ENCODE measurements around the gene EAF2. TPM values are rescaled to one million over a fixed set of nuclear protein-coding genes. Genes with fewer than 3 reads are reported as not detected.
A peak's percentile ranks its signal among the peaks of the same experiment; 100 is the strongest.

The EAF2 gene
- total and polyA plus RNA-seq, 3 donors from 2014 or later: 4.8 to 14.5 (median 6.9) TPM

GRCh38 chr3:121835465-121835801 lies 424 bp downstream of the EAF2 start:
- no peak for DNase-seq
- 0 to 1% methylated on average over 11 of the region's 11 CpGs for WGBS, 2 donors
- Histone ChIP-seq H3K4me1 (peaks cover 4% of the 10 kb centered on the region), H3K9me3 (no peaks in the 10 kb centered on the region), H3K36me3 (ENCODE audit: low read depth, missing control alignments) (no peaks in the 10 kb centered on the region), H3K4me3 (peak overlapping the region; percentile 60 to 66), H3K27me3 (no peaks in the 10 kb centered on the region), H3K27ac (peak overlapping the region; percentile 53 to 60)
- TF ChIP-seq POLR2A (IDR thresholded peaks at IDR 0.05): no peak
- intact Hi-C loops (cut with DNase I; ENCODE audit: low total_unique reads): no loop called here

GRCh38 chr3:121836064-121836463 lies 1.1 kb downstream of the EAF2 start:
- no peak for TF ChIP-seq POLR2A (IDR thresholded peaks at IDR 0.05)
- TF ChIP-seq, protein P1, sequence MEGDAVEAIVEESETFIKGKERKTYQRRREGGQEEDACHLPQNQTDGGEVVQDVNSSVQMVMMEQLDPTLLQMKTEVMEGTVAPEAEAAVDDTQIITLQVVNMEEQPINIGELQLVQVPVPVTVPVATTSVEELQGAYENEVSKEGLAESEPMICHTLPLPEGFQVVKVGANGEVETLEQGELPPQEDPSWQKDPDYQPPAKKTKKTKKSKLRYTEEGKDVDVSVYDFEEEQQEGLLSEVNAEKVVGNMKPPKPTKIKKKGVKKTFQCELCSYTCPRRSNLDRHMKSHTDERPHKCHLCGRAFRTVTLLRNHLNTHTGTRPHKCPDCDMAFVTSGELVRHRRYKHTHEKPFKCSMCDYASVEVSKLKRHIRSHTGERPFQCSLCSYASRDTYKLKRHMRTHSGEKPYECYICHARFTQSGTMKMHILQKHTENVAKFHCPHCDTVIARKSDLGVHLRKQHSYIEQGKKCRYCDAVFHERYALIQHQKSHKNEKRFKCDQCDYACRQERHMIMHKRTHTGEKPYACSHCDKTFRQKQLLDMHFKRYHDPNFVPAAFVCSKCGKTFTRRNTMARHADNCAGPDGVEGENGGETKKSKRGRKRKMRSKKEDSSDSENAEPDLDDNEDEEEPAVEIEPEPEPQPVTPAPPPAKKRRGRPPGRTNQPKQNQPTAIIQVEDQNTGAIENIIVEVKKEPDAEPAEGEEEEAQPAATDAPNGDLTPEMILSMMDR (IDR thresholded peaks at IDR 0.05): no peak
- WGBS, 2 donors: 57 to 58% methylated on average over 4 of the region's 4 CpGs
- Histone ChIP-seq H3K9me3 (no peaks in the 10 kb centered on the region), H3K27ac (no peak overlapping the region), H3K4me3 (no peak overlapping the region), H3K27me3 (no peaks in the 10 kb centered on the region), H3K4me1 (peaks cover 4% of the 10 kb centered on the region), H3K36me3 (ENCODE audit: low read depth, missing control alignments) (no peaks in the 10 kb centered on the region)
- no peak for DNase-seq
- intact Hi-C loops (cut with DNase I; ENCODE audit: low total_unique reads): no loop called here

DNA sequence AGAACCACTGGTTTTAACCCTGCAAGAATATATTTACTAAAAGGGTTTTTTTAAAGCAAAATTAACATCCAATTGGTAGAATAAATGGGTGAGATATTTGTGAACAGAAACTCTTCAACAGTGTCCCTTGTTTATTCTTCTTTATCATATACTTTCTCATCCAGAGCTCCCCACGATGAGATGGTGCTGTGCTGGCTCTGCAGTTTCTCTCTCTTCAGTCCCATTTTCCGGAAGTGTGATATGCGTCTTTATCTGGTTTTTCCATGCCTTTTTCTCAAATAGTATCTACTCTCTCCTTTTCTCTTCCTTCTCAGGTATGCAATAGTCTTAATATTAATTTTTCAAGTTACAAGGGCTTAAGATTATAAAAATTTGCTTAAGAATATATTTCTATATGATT lies 1.5 kb downstream of the EAF2 start:
- intact Hi-C loops (cut with DNase I; ENCODE audit: low total_unique reads): no loop called here
- Histone ChIP-seq H3K9me3 (no peaks in the 10 kb centered on the region), H3K36me3 (ENCODE audit: low read depth, missing control alignments) (no peaks in the 10 kb centered on the region), H3K27ac (no peak overlapping the region), H3K27me3 (no peaks in the 10 kb centered on the region), H3K4me1 (peaks cover 4% of the 10 kb centered on the region), H3K4me3 (no peak overlapping the region)
- TF ChIP-seq, protein P1 (IDR thresholded peaks at IDR 0.05): no peak
- DNase-seq: no peak
- 28 to 78% methylated on average over 3 of the region's 3 CpGs for WGBS, 2 donors

DNA sequence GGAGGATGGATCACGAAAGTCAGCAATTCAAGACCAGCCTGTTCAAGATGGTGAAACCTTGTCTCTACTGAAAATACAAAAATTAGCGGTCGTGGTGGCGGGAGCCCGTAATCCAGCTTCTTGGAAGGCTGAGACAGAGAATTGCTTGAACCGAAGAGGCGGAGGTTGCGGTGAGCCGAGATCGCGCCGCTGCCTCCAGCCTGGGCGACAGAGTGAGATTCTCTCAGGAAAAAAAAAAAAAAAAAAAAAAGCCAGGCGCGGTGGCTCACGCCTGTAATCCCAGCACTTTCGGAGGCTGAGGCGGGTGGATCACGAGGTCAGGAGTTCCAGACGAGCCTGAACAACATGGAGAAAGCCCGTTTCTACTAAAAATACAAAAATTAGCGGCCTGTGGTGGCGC lies 5.0 kb downstream of the EAF2 start:
- no peak overlapping the region for H3K4me3 ChIP-seq
- intact Hi-C loops (cut with DNase I; ENCODE audit: low total_unique reads): no loop called here
- no peak for DNase-seq
- no peaks in the 10 kb centered on the region for H3K4me1 ChIP-seq
- H3K27ac ChIP-seq: no peak overlapping the region
- 75 to 87% methylated on average over 23 of the region's 23 CpGs for WGBS, 2 donors
- H3K36me3 ChIP-seq (ENCODE audit: low read depth, missing control alignments): no peaks in the 10 kb centered on the region
- no peaks in the 10 kb centered on the region for H3K27me3 ChIP-seq
- H3K9me3 ChIP-seq: no peaks in the 10 kb centered on the region
- no peak for TF ChIP-seq POLR2A (IDR thresholded peaks at IDR 0.05)
- TF ChIP-seq, protein P1 (IDR thresholded peaks at IDR 0.05): no peak

GRCh38 chr3:121844892-121845291 lies 9.9 kb downstream of the EAF2 start:
- 93 to 95% methylated on average over 7 of the region's 7 CpGs for WGBS, 2 donors
- DNase-seq: no peak
- Histone ChIP-seq H3K27ac (no peak overlapping the region), H3K27me3 (no peaks in the 10 kb centered on the region), H3K4me1 (no peaks in the 10 kb centered on the region), H3K36me3 (ENCODE audit: low read depth, missing control alignments) (no peaks in the 10 kb centered on the region), H3K4me3 (no peak overlapping the region), H3K9me3 (no peaks in the 10 kb centered on the region)
- intact Hi-C loops (cut with DNase I; ENCODE audit: low total_unique reads): no loop called here
- no peak for TF ChIP-seq POLR2A (IDR thresholded peaks at IDR 0.05)
- TF ChIP-seq, protein P1 (IDR thresholded peaks at IDR 0.05): no peak
